HepG2 (cell line): ENCODE data around the gene GRAP. TPM values are rescaled to one million over a fixed set of nuclear protein-coding genes. Genes with fewer than 3 reads are reported as not detected.
A peak's percentile ranks its signal among the peaks of the same experiment; 100 is the strongest.

ENCODE experiments used
- ATM ChIP-seq: fragments of 450-650 bp; IDR thresholded peaks from 2 replicates; pipeline ENCODE4 v1.7.1; 2017; ENCODE audit warnings: mild to moderate bottlenecking, borderline replicate concordance
- ESRRA ChIP-seq: sonication (generic); formaldehyde crosslinking; IDR thresholded peaks from 2 replicates; pipeline ENCODE4 v1.5.1; 2020; ENCODE audit warnings: mild to moderate bottlenecking, low read depth, missing genetic modification reagents
- MEIS2 ChIP-seq: sonication (generic); formaldehyde crosslinking; IDR thresholded peaks from 2 replicates; pipeline ENCODE4 v1.9.0; 2021; ENCODE audit warnings: mild to moderate bottlenecking, missing genetic modification reagents
- RBFOX2 ChIP-seq: fragments of 200-400 bp; formaldehyde crosslinking; IDR thresholded peaks from 2 replicates; pipeline ENCODE4 v1.6.1; 2017; ENCODE audit warnings: low read depth, mild to moderate bottlenecking, low read length
- REXO4 ChIP-seq: sonication (generic); formaldehyde crosslinking; IDR thresholded peaks from 2 replicates; pipeline ENCODE4 v1.8.0; 2022; ENCODE audit warnings: missing genetic modification reagents, mild to moderate bottlenecking, borderline replicate concordance
- SMC3 ChIP-seq: IDR thresholded peaks from 2 replicates; pipeline ENCODE4 v1.6.1; 2011; ENCODE audit warnings: low read length, improper control_type of control experiment
- SPEN ChIP-seq: sonication (generic); formaldehyde crosslinking; IDR thresholded peaks from 2 replicates; pipeline ENCODE4 v1.5.1; 2020; ENCODE audit warnings: low read depth, mild to moderate bottlenecking, missing genetic modification reagents
- YEATS4 ChIP-seq: sonication (generic); formaldehyde crosslinking; IDR thresholded peaks from 2 replicates; pipeline ENCODE4 v1.4.0; 2020; ENCODE audit warnings: missing genetic modification reagents, borderline replicate concordance
- ZNF207 ChIP-seq: fragments of 450-650 bp; IDR thresholded peaks from 2 replicates; pipeline ENCODE4 v1.6.1; 2016; ENCODE audit warnings: antibody characterized with exemption, borderline replicate concordance
- ZNF282 ChIP-seq: fragments of 450-650 bp; IDR thresholded peaks from 2 replicates; pipeline ENCODE4 v1.6.1; 2018; ENCODE audit not compliant: partially characterized antibody
- ZNF546 ChIP-seq: sonication (generic); formaldehyde crosslinking; conservative IDR thresholded peaks from 2 replicates; pipeline ENCODE4 v1.8.1; 2023; ENCODE audit warnings: mild to moderate bottlenecking, missing genetic modification reagents
- ZNF549 ChIP-seq: sonication (generic); formaldehyde crosslinking; IDR thresholded peaks from 2 replicates; pipeline ENCODE4 v1.5.0; 2020; ENCODE audit warnings: missing genetic modification reagents
- ZNF567 ChIP-seq: sonication (generic); formaldehyde crosslinking; IDR thresholded peaks from 2 replicates; pipeline ENCODE4 v1.8.1; 2023; ENCODE audit warnings: mild to moderate bottlenecking, missing genetic modification reagents, borderline replicate concordance
- ZNF616 ChIP-seq: sonication (generic); formaldehyde crosslinking; IDR thresholded peaks from 2 replicates; pipeline ENCODE4 v1.5.0; 2020; ENCODE audit warnings: low read depth, mild to moderate bottlenecking, missing genetic modification reagents
- ZNF672 ChIP-seq: sonication (generic); formaldehyde crosslinking; IDR thresholded peaks from 2 replicates; pipeline ENCODE4 v1.8.1; 2022; ENCODE audit warnings: missing genetic modification reagents
- ZNF737 ChIP-seq: sonication (generic); formaldehyde crosslinking; IDR thresholded peaks from 2 replicates; pipeline ENCODE4 v1.5.0; 2020; ENCODE audit warnings: missing genetic modification reagents, mild to moderate bottlenecking, borderline replicate concordance
- polyA plus RNA-seq, 8 experiments: library from polyadenylated mRNA; depleted of rRNA in 3 of 8; stranded (reverse) in 7 of 8; unstranded in 1 of 8; fragments of >200 nt; fragmentation: Illumina TruSeq in 4 of 8; extraction: Trizol in 4 of 8; gene quantifications; 2 replicates each; pipeline versions ENCODE4 v1.2.1 to v1.2.3, GENCODE V29; 2011 to 2016; ENCODE audit warnings: low read depth in 4 of 8, missing spikeins in 1 of 8, mixed read lengths in 1 of 8; ENCODE audit not compliant: insufficient read depth in 1 of 8
- total RNA-seq, 5 experiments: library from RNA; depleted of rRNA; stranded (reverse); fragments of >200 nt; fragmentation: Illumina TruSeq; extraction: Trizol; gene quantifications; 2 replicates each; pipeline ENCODE4 v1.2.3, GENCODE V29; 2016; ENCODE audit warnings: low read depth in 1 of 5
- TF ChIP-seq, protein P1 (sequence below): sonication (generic); formaldehyde crosslinking; IDR thresholded peaks from 2 replicates; pipeline ENCODE4 v1.5.0; 2020; ENCODE audit warnings: mild to moderate bottlenecking, missing genetic modification reagents, borderline replicate concordance
- TF ChIP-seq, protein P2 (sequence below): IDR thresholded peaks from 2 replicates; pipeline ENCODE4 v1.6.1; 2012; ENCODE audit warnings: inconsistent platforms
- TF ChIP-seq, protein P3 (sequence below): sonication (generic); formaldehyde crosslinking; conservative IDR thresholded peaks from 2 replicates; pipeline ENCODE4 v1.8.0; 2022; ENCODE audit warnings: mild to moderate bottlenecking, moderate library complexity, missing genetic modification reagents
- TF ChIP-seq, protein P4 (sequence below): sonication (generic); formaldehyde crosslinking; IDR thresholded peaks from 2 replicates; pipeline ENCODE4 v1.5.1; 2020; ENCODE audit warnings: mild to moderate bottlenecking, moderate library complexity, missing genetic modification reagents
- TF ChIP-seq, protein P5 (sequence below): sonication (generic); formaldehyde crosslinking; conservative IDR thresholded peaks from 2 replicates; pipeline ENCODE4 v1.5.0; 2020; ENCODE audit warnings: missing genetic modification reagents

GRAP gene
- total and polyA plus RNA-seq, 2 of the 13 experiments (the other 11 are each of a cell fraction or from before 2014, with no cell fraction given) = 0.77 to 1.7 TPM

DNA sequence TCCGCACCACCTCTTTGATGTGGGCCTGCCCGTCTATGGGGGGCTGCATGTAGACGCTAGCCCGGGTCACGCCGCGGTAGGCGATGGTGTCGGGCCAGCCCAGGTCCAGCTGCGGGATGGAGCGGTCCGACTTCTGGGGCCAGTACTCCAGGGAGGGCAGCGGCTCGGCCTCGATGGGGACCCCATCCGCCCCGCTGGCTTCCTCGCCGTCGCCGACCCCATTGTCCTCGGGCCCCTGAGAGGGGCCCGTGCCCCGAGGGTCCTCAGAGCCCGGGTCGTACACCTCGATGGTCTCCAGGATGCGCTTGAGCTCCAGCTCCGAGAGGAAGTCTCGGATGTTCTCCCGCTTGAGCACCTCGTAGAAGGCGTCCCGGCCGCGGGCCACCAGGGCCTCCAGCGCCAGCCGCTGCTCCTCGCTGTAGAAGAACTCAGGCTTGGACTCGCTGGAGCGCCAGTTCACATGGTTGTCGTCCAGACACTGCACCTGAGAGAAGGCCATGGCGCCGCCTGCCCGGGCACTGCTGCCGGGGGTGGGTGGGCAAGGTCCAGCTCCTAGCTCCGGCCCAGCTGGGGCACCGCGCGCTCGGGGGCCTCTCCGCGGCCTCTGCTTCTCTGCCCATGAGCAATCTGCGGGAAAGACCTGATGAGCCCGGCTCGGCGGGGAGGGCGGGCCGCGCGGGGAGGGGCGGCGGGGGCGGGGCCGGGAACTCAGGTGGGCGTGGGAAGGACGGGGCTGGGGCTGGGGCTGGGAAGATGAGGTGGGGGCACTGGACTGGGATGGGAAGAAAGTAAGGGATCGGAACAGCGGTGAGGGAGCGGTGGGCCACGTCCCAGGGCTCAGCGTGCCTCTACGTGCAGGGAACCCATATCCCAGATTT, 43.0 kb downstream of the GRAP start (continued):
- TF ChIP-seq, protein P1, sequence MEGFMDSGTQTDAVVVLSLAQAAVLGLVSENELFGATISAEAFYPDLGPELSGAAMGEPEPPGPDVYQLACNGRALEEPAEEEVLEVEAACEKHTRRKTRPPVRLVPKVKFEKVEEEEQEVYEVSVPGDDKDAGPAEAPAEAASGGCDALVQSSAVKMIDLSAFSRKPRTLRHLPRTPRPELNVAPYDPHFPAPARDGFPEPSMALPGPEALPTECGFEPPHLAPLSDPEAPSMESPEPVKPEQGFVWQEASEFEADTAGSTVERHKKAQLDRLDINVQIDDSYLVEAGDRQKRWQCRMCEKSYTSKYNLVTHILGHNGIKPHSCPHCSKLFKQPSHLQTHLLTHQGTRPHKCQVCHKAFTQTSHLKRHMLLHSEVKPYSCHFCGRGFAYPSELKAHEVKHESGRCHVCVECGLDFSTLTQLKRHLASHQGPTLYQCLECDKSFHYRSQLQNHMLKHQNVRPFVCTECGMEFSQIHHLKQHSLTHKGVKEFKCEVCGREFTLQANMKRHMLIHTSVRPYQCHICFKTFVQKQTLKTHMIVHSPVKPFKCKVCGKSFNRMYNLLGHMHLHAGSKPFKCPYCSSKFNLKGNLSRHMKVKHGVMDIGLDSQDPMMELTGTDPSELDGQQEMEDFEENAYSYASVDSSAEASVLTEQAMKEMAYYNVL (CRISPR knock-in tag) = no peak
- TF ChIP-seq ZNF282 (no peak), ZNF672 (no peak), YEATS4 (CRISPR knock-in tag) (peak; percentile 40; the same call in 1 of the 2 replicates), ZNF546 (no peak), SPEN (CRISPR knock-in tag) (no peak), SMC3 (no peak), ZNF567 (no peak), ESRRA (no peak), ZNF616 (CRISPR knock-in tag) (no peak), RBFOX2 (peak; percentile 61), ZNF549 (CRISPR knock-in tag) (no peak), ZNF207 (no peak), REXO4 (no peak), ATM (no peak), ZNF737 (no peak), MEIS2 (CRISPR knock-in tag) (peak; percentile 28; the same call in 1 of the 2 replicates)
- TF ChIP-seq, protein P2, sequence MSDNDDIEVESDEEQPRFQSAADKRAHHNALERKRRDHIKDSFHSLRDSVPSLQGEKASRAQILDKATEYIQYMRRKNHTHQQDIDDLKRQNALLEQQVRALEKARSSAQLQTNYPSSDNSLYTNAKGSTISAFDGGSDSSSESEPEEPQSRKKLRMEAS = no peak; the same call in none of the 2 replicates
- TF ChIP-seq, protein P3, sequence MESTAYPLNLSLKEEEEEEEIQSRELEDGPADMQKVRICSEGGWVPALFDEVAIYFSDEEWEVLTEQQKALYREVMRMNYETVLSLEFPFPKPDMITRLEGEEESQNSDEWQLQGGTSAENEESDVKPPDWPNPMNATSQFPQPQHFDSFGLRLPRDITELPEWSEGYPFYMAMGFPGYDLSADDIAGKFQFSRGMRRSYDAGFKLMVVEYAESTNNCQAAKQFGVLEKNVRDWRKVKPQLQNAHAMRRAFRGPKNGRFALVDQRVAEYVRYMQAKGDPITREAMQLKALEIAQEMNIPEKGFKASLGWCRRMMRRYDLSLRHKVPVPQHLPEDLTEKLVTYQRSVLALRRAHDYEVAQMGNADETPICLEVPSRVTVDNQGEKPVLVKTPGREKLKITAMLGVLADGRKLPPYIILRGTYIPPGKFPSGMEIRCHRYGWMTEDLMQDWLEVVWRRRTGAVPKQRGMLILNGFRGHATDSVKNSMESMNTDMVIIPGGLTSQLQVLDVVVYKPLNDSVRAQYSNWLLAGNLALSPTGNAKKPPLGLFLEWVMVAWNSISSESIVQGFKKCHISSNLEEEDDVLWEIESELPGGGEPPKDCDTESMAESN (CRISPR knock-in tag) = peak; percentile 58; the same call in 1 of the 2 replicates
- TF ChIP-seq, protein P4, sequence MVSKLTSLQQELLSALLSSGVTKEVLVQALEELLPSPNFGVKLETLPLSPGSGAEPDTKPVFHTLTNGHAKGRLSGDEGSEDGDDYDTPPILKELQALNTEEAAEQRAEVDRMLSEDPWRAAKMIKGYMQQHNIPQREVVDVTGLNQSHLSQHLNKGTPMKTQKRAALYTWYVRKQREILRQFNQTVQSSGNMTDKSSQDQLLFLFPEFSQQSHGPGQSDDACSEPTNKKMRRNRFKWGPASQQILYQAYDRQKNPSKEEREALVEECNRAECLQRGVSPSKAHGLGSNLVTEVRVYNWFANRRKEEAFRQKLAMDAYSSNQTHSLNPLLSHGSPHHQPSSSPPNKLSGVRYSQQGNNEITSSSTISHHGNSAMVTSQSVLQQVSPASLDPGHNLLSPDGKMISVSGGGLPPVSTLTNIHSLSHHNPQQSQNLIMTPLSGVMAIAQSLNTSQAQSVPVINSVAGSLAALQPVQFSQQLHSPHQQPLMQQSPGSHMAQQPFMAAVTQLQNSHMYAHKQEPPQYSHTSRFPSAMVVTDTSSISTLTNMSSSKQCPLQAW (CRISPR knock-in tag) = no peak
- TF ChIP-seq, protein P5, sequence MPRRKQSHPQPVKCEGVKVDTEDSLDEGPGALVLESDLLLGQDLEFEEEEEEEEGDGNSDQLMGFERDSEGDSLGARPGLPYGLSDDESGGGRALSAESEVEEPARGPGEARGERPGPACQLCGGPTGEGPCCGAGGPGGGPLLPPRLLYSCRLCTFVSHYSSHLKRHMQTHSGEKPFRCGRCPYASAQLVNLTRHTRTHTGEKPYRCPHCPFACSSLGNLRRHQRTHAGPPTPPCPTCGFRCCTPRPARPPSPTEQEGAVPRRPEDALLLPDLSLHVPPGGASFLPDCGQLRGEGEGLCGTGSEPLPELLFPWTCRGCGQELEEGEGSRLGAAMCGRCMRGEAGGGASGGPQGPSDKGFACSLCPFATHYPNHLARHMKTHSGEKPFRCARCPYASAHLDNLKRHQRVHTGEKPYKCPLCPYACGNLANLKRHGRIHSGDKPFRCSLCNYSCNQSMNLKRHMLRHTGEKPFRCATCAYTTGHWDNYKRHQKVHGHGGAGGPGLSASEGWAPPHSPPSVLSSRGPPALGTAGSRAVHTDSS (CRISPR knock-in tag) = no peak
